ENCODE measurements around the gene METAP1D. TPM values are rescaled to one million over a fixed set of nuclear protein-coding genes. Genes with fewer than 3 reads are reported as not detected.

Gene METAP1D
- total RNA-seq, 4 donors from 2014 or later: 5.2 to 30.9 (median 7.3) TPM

- Histone ChIP-seq H3K27ac (no peak overlapping the region), H3K4me3 (replicated peaks in 1 of 3) (no peak overlapping the region), H3K4me1 (no peaks in the 10 kb centered on the region), H3K36me3 (no peaks in the 10 kb centered on the region), H3K9me3 (no peaks in the 10 kb centered on the region), H3K27me3 (no peaks in the 10 kb centered on the region)
- TF ChIP-seq CTCF (IDR thresholded peaks at IDR 0.05): no peak
- no peak for TF ChIP-seq POLR2A (IDR thresholded peaks at IDR 0.05)
- 93 to 95% methylated on average over 8 of the region's 8 CpGs for WGBS, 2 donors
- intact Hi-C loops (cut with DNase I): no loop called here
- no peak for DNase-seq
Measured at GRCh38 chr2:172047566-172048507, 48.1 kb downstream of the METAP1D start.

GRCh38 chr2:172048508-172049503 is 49.1 kb downstream of the METAP1D start:
- no peak overlapping the region for H3K4me3 ChIP-seq (replicated peaks in 1 of 3)
- H3K36me3 ChIP-seq: no peaks in the 10 kb centered on the region
- no peaks in the 10 kb centered on the region for H3K4me1 ChIP-seq
- no peaks in the 10 kb centered on the region for H3K27me3 ChIP-seq
- TF ChIP-seq POLR2A (IDR thresholded peaks at IDR 0.05) (no peak), CTCF (IDR thresholded peaks at IDR 0.05) (no peak)
- no peaks in the 10 kb centered on the region for H3K9me3 ChIP-seq
- no peak for DNase-seq
- no peak overlapping the region for H3K27ac ChIP-seq
- intact Hi-C loops (cut with DNase I): no loop called here
- WGBS, 2 donors: 92 to 93% methylated on average over 6 of the region's 6 CpGs

GRCh38 chr2:172049567-172050120 is 49.9 kb downstream of the METAP1D start:
- intact Hi-C loops (cut with DNase I): no loop called here
- no peak overlapping the region for H3K27ac ChIP-seq
- TF ChIP-seq POLR2A (IDR thresholded peaks at IDR 0.05) (no peak), CTCF (IDR thresholded peaks at IDR 0.05) (no peak)
- no peaks in the 10 kb centered on the region for H3K36me3 ChIP-seq
- no peaks in the 10 kb centered on the region for H3K4me1 ChIP-seq
- WGBS, 2 donors: 92 to 96% methylated on average over 2 of the region's 2 CpGs
- H3K27me3 ChIP-seq: no peaks in the 10 kb centered on the region
- H3K4me3 ChIP-seq (replicated peaks in 1 of 3): no peak overlapping the region
- no peaks in the 10 kb centered on the region for H3K9me3 ChIP-seq
- no peak for DNase-seq

- TF ChIP-seq CTCF (IDR thresholded peaks at IDR 0.05): no peak
- TF ChIP-seq POLR2A (IDR thresholded peaks at IDR 0.05): no peak
Measured at GRCh38 chr2:172050479-172051125, 50.8 kb downstream of the METAP1D start.

More at GRCh38 chr2:172050479-172051125, 50.8 kb downstream of the METAP1D start:
- 94 to 95% methylated on average over 1 of the region's 1 CpG for WGBS, 2 donors
- Histone ChIP-seq H3K4me1 (no peaks in the 10 kb centered on the region), H3K9me3 (no peaks in the 10 kb centered on the region), H3K4me3 (replicated peaks in 1 of 3) (no peak overlapping the region), H3K36me3 (no peaks in the 10 kb centered on the region), H3K27me3 (no peaks in the 10 kb centered on the region), H3K27ac (no peak overlapping the region)
- DNase-seq: no peak
- intact Hi-C loops (cut with DNase I): no loop called here

Data from thyroid gland (tissue), 4 donors.